Measurements from ENCODE around the gene CAPN2. TPM values are rescaled to one million over a fixed set of nuclear protein-coding genes. Genes with fewer than 3 reads are reported as not detected.

Gene CAPN2
- total and polyA plus RNA-seq, 2 experiments from 2014 or later = 8.4 to 17.8 TPM

DNA sequence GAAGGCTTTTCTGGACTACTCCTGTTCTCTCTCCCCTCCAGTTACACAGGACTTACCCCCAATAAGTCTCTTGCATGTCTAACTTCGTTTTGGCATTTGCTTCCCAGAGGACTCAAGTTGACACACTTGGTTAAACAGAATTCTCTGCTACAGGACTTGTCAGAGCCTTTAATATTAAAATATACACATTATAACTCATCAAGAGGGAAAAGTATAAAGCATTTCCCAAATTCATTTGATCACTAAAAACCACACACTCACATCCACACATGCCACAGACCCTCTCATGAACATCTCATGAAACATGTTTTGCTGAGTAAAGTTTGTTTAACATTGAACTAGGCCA, 8.7 kb upstream of the CAPN2 start:
- no peak for DNase-seq (ENCODE audit: low spot score)
- Histone ChIP-seq H4K20me1 (replicated peaks; ENCODE audit: insufficient read depth) (no peaks in the 10 kb centered on the region), H3K4me1 (ENCODE audit: insufficient read depth) (peaks cover 11% of the 10 kb centered on the region; the same call in 1 of the 2 replicates), H3F3A (replicated peaks; ENCODE audit: low read depth) (no peaks in the 10 kb centered on the region), H3K79me2 (replicated peaks; ENCODE audit: insufficient read depth) (no peaks in the 10 kb centered on the region), H3K27ac (ENCODE audit: low read depth) (no peak overlapping the region), H3K27me3 (ENCODE audit: insufficient read depth) (no peaks in the 10 kb centered on the region), H3K9me2 (ENCODE audit: insufficient read depth) (no peaks in the 10 kb centered on the region), H3K4me3 (no peak overlapping the region), H3K36me3 (ENCODE audit: insufficient read depth) (no peaks in the 10 kb centered on the region), H3K4me2 (no peak overlapping the region), H2AFZ (no peak overlapping the region)
- H3K9me3 Mint-ChIP-seq = no peaks in the 10 kb centered on the region
- H3K4me1 Mint-ChIP-seq = peaks cover 29% of the 10 kb centered on the region
- peaks cover 12% of the 10 kb centered on the region for H3K27me3 Mint-ChIP-seq (ENCODE audit: insufficient read depth, low read depth, poor library complexity)
- no peak for ATAC-seq
- H3K27ac Mint-ChIP-seq = no peak overlapping the region
- no peak overlapping the region for H3K4me3 Mint-ChIP-seq
- no peaks in the 10 kb centered on the region; the same call in 2 of the 3 replicates for H3K36me3 Mint-ChIP-seq (ENCODE audit: low read depth)
- TF ChIP-seq NANOG (IDR thresholded peaks at IDR 0.05; ENCODE audit: borderline replicate concordance) (no peak), ZNF114 (CRISPR knock-in tag; IDR thresholded peaks at IDR 0.05) (no peak), POLR2AphosphoS5 (IDR thresholded peaks at IDR 0.05; ENCODE audit: low read depth) (no peak), ZNF331 (CRISPR knock-in tag; IDR thresholded peaks at IDR 0.05; ENCODE audit: low read depth) (no peak), EZH2 (IDR thresholded peaks at IDR 0.05; ENCODE audit: low read depth, unreplicated experiment) (no peak), EZH2phosphoT487 (IDR thresholded peaks at IDR 0.05; ENCODE audit: unreplicated experiment) (no peak), STAT1 (IDR thresholded peaks at IDR 0.05; ENCODE audit: unreplicated experiment) (no peak), JUNB (IDR thresholded peaks at IDR 0.05; ENCODE audit: unreplicated experiment) (no peak), CREB1 (CRISPR knock-in tag; IDR thresholded peaks at IDR 0.05; ENCODE audit: low read depth) (no peak)
- TF ChIP-seq, protein P1, sequence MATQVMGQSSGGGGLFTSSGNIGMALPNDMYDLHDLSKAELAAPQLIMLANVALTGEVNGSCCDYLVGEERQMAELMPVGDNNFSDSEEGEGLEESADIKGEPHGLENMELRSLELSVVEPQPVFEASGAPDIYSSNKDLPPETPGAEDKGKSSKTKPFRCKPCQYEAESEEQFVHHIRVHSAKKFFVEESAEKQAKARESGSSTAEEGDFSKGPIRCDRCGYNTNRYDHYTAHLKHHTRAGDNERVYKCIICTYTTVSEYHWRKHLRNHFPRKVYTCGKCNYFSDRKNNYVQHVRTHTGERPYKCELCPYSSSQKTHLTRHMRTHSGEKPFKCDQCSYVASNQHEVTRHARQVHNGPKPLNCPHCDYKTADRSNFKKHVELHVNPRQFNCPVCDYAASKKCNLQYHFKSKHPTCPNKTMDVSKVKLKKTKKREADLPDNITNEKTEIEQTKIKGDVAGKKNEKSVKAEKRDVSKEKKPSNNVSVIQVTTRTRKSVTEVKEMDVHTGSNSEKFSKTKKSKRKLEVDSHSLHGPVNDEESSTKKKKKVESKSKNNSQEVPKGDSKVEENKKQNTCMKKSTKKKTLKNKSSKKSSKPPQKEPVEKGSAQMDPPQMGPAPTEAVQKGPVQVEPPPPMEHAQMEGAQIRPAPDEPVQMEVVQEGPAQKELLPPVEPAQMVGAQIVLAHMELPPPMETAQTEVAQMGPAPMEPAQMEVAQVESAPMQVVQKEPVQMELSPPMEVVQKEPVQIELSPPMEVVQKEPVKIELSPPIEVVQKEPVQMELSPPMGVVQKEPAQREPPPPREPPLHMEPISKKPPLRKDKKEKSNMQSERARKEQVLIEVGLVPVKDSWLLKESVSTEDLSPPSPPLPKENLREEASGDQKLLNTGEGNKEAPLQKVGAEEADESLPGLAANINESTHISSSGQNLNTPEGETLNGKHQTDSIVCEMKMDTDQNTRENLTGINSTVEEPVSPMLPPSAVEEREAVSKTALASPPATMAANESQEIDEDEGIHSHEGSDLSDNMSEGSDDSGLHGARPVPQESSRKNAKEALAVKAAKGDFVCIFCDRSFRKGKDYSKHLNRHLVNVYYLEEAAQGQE (IDR thresholded peaks at IDR 0.05; ENCODE audit: unreplicated experiment) = no peak
- TF ChIP-seq, protein P2, sequence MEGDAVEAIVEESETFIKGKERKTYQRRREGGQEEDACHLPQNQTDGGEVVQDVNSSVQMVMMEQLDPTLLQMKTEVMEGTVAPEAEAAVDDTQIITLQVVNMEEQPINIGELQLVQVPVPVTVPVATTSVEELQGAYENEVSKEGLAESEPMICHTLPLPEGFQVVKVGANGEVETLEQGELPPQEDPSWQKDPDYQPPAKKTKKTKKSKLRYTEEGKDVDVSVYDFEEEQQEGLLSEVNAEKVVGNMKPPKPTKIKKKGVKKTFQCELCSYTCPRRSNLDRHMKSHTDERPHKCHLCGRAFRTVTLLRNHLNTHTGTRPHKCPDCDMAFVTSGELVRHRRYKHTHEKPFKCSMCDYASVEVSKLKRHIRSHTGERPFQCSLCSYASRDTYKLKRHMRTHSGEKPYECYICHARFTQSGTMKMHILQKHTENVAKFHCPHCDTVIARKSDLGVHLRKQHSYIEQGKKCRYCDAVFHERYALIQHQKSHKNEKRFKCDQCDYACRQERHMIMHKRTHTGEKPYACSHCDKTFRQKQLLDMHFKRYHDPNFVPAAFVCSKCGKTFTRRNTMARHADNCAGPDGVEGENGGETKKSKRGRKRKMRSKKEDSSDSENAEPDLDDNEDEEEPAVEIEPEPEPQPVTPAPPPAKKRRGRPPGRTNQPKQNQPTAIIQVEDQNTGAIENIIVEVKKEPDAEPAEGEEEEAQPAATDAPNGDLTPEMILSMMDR (conservative IDR thresholded peaks at IDR 0.05; ENCODE audit: low read depth in 2 of 2) = no peak
- TF ChIP-seq, protein P3, sequence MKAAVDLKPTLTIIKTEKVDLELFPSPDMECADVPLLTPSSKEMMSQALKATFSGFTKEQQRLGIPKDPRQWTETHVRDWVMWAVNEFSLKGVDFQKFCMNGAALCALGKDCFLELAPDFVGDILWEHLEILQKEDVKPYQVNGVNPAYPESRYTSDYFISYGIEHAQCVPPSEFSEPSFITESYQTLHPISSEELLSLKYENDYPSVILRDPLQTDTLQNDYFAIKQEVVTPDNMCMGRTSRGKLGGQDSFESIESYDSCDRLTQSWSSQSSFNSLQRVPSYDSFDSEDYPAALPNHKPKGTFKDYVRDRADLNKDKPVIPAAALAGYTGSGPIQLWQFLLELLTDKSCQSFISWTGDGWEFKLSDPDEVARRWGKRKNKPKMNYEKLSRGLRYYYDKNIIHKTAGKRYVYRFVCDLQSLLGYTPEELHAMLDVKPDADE (IDR thresholded peaks at IDR 0.05) = no peak
- TF ChIP-seq, protein P4, sequence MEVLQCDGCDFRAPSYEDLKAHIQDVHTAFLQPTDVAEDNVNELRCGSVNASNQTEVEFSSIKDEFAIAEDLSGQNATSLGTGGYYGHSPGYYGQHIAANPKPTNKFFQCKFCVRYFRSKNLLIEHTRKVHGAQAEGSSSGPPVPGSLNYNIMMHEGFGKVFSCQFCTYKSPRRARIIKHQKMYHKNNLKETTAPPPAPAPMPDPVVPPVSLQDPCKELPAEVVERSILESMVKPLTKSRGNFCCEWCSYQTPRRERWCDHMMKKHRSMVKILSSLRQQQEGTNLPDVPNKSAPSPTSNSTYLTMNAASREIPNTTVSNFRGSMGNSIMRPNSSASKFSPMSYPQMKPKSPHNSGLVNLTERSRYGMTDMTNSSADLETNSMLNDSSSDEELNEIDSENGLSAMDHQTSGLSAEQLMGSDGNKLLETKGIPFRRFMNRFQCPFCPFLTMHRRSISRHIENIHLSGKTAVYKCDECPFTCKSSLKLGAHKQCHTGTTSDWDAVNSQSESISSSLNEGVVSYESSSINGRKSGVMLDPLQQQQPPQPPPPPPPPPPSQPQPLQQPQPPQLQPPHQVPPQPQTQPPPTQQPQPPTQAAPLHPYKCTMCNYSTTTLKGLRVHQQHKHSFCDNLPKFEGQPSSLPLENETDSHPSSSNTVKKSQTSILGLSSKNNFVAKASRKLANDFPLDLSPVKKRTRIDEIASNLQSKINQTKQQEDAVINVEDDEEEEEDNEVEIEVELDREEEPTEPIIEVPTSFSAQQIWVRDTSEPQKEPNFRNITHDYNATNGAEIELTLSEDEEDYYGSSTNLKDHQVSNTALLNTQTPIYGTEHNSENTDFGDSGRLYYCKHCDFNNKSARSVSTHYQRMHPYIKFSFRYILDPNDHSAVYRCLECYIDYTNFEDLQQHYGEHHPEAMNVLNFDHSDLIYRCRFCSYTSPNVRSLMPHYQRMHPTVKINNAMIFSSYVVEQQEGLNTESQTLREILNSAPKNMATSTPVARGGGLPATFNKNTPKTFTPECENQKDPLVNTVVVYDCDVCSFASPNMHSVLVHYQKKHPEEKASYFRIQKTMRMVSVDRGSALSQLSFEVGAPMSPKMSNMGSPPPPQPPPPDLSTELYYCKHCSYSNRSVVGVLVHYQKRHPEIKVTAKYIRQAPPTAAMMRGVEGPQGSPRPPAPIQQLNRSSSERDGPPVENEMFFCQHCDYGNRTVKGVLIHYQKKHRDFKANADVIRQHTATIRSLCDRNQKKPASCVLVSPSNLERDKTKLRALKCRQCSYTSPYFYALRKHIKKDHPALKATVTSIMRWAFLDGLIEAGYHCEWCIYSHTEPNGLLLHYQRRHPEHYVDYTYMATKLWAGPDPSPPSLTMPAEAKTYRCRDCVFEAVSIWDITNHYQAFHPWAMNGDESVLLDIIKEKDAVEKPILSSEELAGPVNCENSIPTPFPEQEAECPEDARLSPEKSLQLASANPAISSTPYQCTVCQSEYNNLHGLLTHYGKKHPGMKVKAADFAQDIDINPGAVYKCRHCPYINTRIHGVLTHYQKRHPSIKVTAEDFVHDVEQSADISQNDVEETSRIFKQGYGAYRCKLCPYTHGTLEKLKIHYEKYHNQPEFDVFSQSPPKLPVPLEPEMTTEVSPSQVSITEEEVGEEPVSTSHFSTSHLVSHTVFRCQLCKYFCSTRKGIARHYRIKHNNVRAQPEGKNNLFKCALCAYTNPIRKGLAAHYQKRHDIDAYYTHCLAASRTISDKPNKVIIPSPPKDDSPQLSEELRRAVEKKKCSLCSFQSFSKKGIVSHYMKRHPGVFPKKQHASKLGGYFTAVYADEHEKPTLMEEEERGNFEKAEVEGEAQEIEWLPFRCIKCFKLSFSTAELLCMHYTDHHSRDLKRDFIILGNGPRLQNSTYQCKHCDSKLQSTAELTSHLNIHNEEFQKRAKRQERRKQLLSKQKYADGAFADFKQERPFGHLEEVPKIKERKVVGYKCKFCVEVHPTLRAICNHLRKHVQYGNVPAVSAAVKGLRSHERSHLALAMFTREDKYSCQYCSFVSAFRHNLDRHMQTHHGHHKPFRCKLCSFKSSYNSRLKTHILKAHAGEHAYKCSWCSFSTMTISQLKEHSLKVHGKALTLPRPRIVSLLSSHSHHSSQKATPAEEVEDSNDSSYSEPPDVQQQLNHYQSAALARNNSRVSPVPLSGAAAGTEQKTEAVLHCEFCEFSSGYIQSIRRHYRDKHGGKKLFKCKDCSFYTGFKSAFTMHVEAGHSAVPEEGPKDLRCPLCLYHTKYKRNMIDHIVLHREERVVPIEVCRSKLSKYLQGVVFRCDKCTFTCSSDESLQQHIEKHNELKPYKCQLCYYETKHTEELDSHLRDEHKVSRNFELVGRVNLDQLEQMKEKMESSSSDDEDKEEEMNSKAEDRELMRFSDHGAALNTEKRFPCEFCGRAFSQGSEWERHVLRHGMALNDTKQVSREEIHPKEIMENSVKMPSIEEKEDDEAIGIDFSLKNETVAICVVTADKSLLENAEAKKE (CRISPR knock-in tag; IDR thresholded peaks at IDR 0.05) = no peak
